Prostate gland (tissue), 2 donors: ENCODE measurements around the gene LASP1. TPM values are rescaled to one million over a fixed set of nuclear protein-coding genes. Genes with fewer than 3 reads are reported as not detected.

ENCODE experiments used
- DNase-seq: peaks from one replicate; pipeline ENCODE4 v3.0.0-alpha.2; 2019; ENCODE audit warnings: low spot score
- H3K27ac ChIP-seq, 2 donors: fragments of 200-600 bp; sonication (generic); 2 replicates each; pipeline ENCODE4 v1.5.1; 2017 to 2019
- H3K27me3 ChIP-seq: fragments of 200-600 bp; sonication (generic); replicated peaks from 2 replicates; pipeline ENCODE4 v1.5.1; 2019; ENCODE audit not compliant: insufficient read depth
- H3K36me3 ChIP-seq, 2 donors: fragments of 200-600 bp; sonication (generic); 1 replicate in 1 of 2; 2 replicates in 1 of 2; pipeline versions ENCODE4 v1.5.1 to v1.8.1; 2017 to 2019
- H3K4me1 ChIP-seq: fragments of 200-600 bp; sonication (generic); replicated peaks from 2 replicates; pipeline ENCODE4 v1.5.1; 2019
- H3K4me3 ChIP-seq, 2 donors: fragments of 200-600 bp; sonication (generic); 2 replicates each; pipeline ENCODE4 v1.5.1; 2017 to 2019
- H3K9me3 ChIP-seq: fragments of 200-600 bp; sonication (generic); 2 replicates; pipeline ENCODE4 v1.5.1; 2017
- POLR2A ChIP-seq: fragments of 450-650 bp; IDR thresholded peaks from one replicate; pipeline ENCODE4 v1.6.1; 2016; ENCODE audit warnings: antibody characterized with exemption, mild to moderate bottlenecking
- POLR2AphosphoS5 ChIP-seq: sonication (generic); formaldehyde crosslinking; IDR thresholded peaks from one replicate; pipeline ENCODE4 v1.6.1; 2017; ENCODE audit warnings: antibody characterized with exemption
- WGBS: methylation state at CpG from one replicate; pipeline ENCODE4 v1.1.5; 2018; 5-methylcytosine and 5-hydroxymethylcytosine counted together
- intact Hi-C: fragments of 100-400 bp; cut with DNase I; formaldehyde crosslinking; loops from one replicate; pipeline ENCODE4 v1.14.2; 2022
- total RNA-seq, 2 donors: library from RNA; depleted of rRNA; stranded (reverse); fragments of >200 nt; gene quantifications; one replicate each; pipeline ENCODE4 v1.1.0, GENCODE V29; 2016
- TF ChIP-seq, protein P1 (sequence below), 4 experiments: fragments of 200-600 bp in 2 of 4; fragments of 450-650 bp in 2 of 4; sonication (generic) in 2 of 4; IDR thresholded peaks; 1 replicate in 3 of 4; 2 replicates in 1 of 4; pipeline ENCODE4 v1.5.1; 2016 to 2019; ENCODE audit warnings: antibody characterized with exemption in 4 of 4, mild to moderate bottlenecking in 2 of 4, moderate library complexity in 2 of 4

The LASP1 gene
- total RNA-seq, 2 donors from 2014 or later, result 61.8 to 93.4 TPM

DNA sequence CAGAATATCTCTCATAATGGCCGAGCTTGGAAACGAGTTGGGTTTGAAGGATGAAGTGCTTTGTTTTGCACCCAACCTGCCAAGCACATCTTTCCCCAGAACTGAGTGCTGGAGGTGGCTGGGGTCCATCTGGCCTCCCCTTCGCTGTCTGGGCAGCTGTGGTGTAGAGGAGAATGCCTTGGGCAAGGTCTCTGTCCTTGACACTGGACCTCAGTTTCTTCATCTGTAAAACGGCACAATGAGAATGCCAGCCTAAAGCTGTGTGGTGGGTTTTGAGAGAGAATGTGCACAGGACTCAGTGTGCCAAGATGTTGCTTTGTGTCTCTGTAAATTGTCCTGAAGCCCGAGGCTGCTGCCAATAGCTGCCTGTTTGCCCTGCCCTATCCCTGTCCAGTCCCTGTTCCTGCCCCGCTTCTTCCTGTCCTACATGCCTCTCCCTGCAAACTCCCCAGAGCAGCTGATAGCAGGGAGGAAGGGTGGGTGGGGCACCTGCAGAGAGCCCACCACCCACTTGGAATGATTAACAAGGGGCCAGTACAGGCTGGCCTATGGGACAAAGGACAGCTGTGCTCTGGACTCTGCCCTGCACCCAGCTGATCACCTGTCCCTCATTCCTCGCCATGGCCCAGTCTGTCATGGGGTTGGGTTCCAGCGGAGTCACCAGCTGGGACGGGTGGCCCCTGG lies 15.3 kb downstream of the LASP1 start:
- 70% methylated on average over 9 of the region's 9 CpGs for WGBS
- no peak overlapping the region for H3K27ac ChIP-seq
- no peak for DNase-seq
- peaks cover 3% of the 10 kb centered on the region for H3K4me1 ChIP-seq
- no peaks in the 10 kb centered on the region for H3K36me3 ChIP-seq
- TF ChIP-seq, protein P1, sequence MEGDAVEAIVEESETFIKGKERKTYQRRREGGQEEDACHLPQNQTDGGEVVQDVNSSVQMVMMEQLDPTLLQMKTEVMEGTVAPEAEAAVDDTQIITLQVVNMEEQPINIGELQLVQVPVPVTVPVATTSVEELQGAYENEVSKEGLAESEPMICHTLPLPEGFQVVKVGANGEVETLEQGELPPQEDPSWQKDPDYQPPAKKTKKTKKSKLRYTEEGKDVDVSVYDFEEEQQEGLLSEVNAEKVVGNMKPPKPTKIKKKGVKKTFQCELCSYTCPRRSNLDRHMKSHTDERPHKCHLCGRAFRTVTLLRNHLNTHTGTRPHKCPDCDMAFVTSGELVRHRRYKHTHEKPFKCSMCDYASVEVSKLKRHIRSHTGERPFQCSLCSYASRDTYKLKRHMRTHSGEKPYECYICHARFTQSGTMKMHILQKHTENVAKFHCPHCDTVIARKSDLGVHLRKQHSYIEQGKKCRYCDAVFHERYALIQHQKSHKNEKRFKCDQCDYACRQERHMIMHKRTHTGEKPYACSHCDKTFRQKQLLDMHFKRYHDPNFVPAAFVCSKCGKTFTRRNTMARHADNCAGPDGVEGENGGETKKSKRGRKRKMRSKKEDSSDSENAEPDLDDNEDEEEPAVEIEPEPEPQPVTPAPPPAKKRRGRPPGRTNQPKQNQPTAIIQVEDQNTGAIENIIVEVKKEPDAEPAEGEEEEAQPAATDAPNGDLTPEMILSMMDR (IDR thresholded peaks at IDR 0.05), result no peak
- no peak for TF ChIP-seq POLR2AphosphoS5
- no peak for TF ChIP-seq POLR2A
- no peaks in the 10 kb centered on the region for H3K9me3 ChIP-seq
- no peak overlapping the region for H3K4me3 ChIP-seq
- H3K27me3 ChIP-seq, result no peaks in the 10 kb centered on the region
- intact Hi-C loops, result no loop called here

DNA sequence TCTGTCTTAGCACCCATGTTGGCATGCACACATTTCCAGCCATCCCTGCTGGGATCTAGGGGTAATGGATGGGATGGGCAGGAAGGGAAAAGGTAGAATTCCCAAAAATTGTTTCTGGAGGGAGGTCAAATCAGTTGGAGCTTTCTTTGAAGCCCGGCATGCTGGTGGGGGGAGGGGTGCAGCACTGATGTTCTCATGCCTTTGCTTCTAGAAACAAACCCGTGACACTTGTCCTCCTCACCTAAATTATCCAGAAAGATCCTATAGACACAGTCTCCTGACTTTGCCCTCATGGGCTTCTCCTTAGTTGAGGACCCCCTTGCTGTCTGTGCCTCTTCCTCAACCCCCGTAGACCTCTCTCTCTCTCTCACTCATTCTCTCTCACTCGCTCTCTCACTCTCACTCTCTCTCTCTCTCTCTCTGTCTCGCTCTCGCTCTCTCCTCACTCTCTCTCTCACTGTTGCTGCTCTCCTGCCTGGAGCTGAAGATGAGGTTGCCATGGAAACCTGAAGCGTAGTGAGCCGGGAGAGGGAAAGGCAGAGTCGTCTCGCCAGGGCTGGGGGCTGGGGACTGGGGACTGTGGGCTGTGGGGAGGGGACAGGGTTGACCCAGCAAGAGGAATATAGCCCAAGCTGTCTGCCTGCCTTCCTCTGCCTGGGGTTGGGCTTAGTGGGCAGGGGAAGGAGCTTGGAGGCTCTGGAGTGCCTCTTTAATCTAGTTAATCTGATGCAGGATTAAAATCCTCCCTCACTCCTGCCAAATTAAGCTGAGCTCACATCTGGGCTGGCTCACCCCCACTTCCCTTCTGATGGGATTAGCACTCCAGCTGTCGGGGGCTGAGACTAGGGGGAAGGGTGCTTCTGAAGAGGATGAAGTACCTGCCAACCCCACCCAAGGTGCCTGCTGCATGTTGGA lies 16.1 kb downstream of the LASP1 start:
- intact Hi-C loops, result no loop called here
- Histone ChIP-seq H3K27me3 (no peaks in the 10 kb centered on the region), H3K4me1 (no peaks in the 10 kb centered on the region), H3K36me3 (no peaks in the 10 kb centered on the region), H3K4me3 (no peak overlapping the region), H3K27ac (no peak overlapping the region), H3K9me3 (no peaks in the 10 kb centered on the region)
- 52% methylated on average over 11 of the region's 11 CpGs for WGBS
- TF ChIP-seq POLR2A (no peak), POLR2AphosphoS5 (no peak)
- TF ChIP-seq, protein P1 (IDR thresholded peaks at IDR 0.05), result no peak
- DNase-seq, result no peak

DNA sequence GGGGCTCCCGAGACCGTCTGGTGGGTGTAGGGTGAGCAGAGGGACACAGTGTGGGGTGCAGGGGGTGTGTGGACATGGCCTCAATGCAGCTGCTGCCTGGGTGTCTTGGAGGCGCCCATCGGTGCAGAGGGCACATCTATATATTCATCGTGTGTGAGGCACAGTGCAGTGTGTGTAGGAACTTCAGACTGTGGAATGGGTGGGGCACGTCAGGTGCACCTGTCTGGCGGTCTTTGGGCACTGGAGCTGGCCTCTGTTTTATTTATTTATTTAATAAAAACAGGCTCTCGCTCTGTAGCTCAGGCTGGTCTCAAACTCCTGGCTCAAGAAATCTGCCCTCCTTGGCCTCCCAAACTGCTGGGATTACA lies 16.8 kb downstream of the LASP1 start:
- 64% methylated on average over 8 of the region's 8 CpGs for WGBS
- H3K9me3 ChIP-seq, result no peaks in the 10 kb centered on the region
- intact Hi-C loops, result no loop called here
- H3K36me3 ChIP-seq, result no peaks in the 10 kb centered on the region
- no peaks in the 10 kb centered on the region for H3K4me1 ChIP-seq
- H3K4me3 ChIP-seq, result no peak overlapping the region
- no peak for TF ChIP-seq POLR2A
- no peak for TF ChIP-seq POLR2AphosphoS5
- TF ChIP-seq, protein P1 (IDR thresholded peaks at IDR 0.05), result no peak
- DNase-seq, result no peak
- H3K27me3 ChIP-seq, result no peaks in the 10 kb centered on the region
- H3K27ac ChIP-seq, result no peak overlapping the region

DNA sequence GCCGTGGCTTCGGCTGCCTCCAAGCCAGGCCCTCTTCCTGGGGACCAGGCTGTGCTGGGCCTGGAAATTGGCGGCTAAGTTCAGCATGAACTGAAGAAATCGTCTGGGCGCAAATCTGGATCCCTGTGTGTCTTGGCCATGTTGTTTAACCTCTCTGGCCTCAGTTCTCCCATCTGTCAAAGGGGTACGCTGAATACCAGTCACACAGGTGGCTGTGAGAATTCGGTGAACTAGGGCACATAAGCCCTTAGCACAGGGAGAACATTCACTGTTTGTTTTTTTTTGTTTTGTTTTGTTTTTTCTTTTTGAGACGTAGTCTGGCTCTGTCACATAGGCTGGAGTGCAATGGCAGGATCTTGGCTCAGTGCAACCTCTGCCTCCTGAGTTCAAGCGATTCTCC lies 19.0 kb downstream of the LASP1 start:
- Histone ChIP-seq H3K4me1 (no peaks in the 10 kb centered on the region), H3K4me3 (no peak overlapping the region)
- TF ChIP-seq POLR2A, result no peak
- TF ChIP-seq, protein P1 (IDR thresholded peaks at IDR 0.05), result no peak
- no peak for TF ChIP-seq POLR2AphosphoS5

More for the DNA sequence above, 19.0 kb downstream of the LASP1 start:
- Histone ChIP-seq H3K36me3 (no peaks in the 10 kb centered on the region), H3K27me3 (no peaks in the 10 kb centered on the region), H3K27ac (no peak overlapping the region), H3K9me3 (no peaks in the 10 kb centered on the region)
- no peak for DNase-seq
- intact Hi-C loops, result no loop called here
- 87% methylated on average over 8 of the region's 9 CpGs for WGBS
